WTC11 (cell line): ENCODE results near the gene NEK10. TPM values are rescaled to one million over a fixed set of nuclear protein-coding genes. Genes with fewer than 3 reads are reported as not detected.

ENCODE experiments used
- ATAC-seq: fragments of 200-7000 bp; cut with Tn5 transposase; 2 replicates; pipeline ENCODE4 v1.10.0; 2021; ENCODE audit warnings: mild to moderate bottlenecking, moderate library complexity
- CTCF ChIA-PET: fragments of 300-600 bp; sonication (Branson Sonifier 250); formaldehyde crosslinking; loops from one replicate; lab custom pipeline; 2021; ENCODE audit warnings: antibody characterized with exemption; lab: Charles Lee
- POLR2A ChIA-PET: fragments of 350-600 bp; sonication (Branson Sonifier 250); formaldehyde crosslinking; loops from one replicate; lab custom pipeline; 2021; ENCODE audit warnings: antibody characterized with exemption; lab: Charles Lee
- DNase-seq: peaks from one replicate; pipeline ENCODE4 v3.0.0; 2021; ENCODE audit warnings: low spot score
- H3K27ac Mint-ChIP-seq: 2 replicates; pipeline ENCODE4 v1.8.0; 2021; ENCODE audit warnings: mixed read lengths
- H3K27me3 Mint-ChIP-seq: 2 replicates; pipeline ENCODE4 v1.8.0; 2021; ENCODE audit warnings: low read depth, mild to moderate bottlenecking, moderate library complexity, mixed read lengths
- H3K36me3 Mint-ChIP-seq: 2 replicates; pipeline ENCODE4 v1.8.0; 2021; ENCODE audit warnings: mixed read lengths
- H3K4me1 Mint-ChIP-seq: 2 replicates; pipeline ENCODE4 v1.8.0; 2022; ENCODE audit warnings: mixed read lengths
- H3K4me3 Mint-ChIP-seq: 2 replicates; pipeline ENCODE4 v1.8.0; 2021; ENCODE audit warnings: mild to moderate bottlenecking, moderate library complexity, mixed read lengths
- H3K9me3 Mint-ChIP-seq: 2 replicates; pipeline ENCODE4 v1.8.0; 2021; ENCODE audit warnings: mixed read lengths
- AR ChIP-seq: fragments of 250-450 bp; sonication (Bioruptor Pico); IDR thresholded peaks from 2 replicates; pipeline ENCODE4 v1.9.0; 2021; ENCODE audit warnings: mild to moderate bottlenecking
- CREB1 ChIP-seq: sonication (generic); formaldehyde crosslinking; IDR thresholded peaks from 2 replicates; pipeline ENCODE4 v1.8.0; 2023; ENCODE audit warnings: mild to moderate bottlenecking, missing genetic modification reagents
- CTCF ChIP-seq: fragments of 200-600 bp; IDR thresholded peaks from 2 replicates; pipeline ENCODE4 v1.8.0; 2022; ENCODE audit warnings: antibody characterized with exemption
- ELF4 ChIP-seq: sonication (generic); formaldehyde crosslinking; IDR thresholded peaks from 2 replicates; pipeline ENCODE4 v1.8.1; 2022; ENCODE audit warnings: low read depth, mild to moderate bottlenecking, moderate library complexity, missing genetic modification reagents
- EMX1 ChIP-seq: fragments of 250-450 bp; sonication (Bioruptor Pico); IDR thresholded peaks from 2 replicates; pipeline ENCODE4 v1.8.0; 2021; ENCODE audit warnings: mild to moderate bottlenecking
- GABPB1 ChIP-seq: sonication (generic); formaldehyde crosslinking; IDR thresholded peaks from 2 replicates; pipeline ENCODE4 v1.8.1; 2023; ENCODE audit warnings: mild to moderate bottlenecking, missing genetic modification reagents
- IRF2 ChIP-seq: sonication (generic); formaldehyde crosslinking; IDR thresholded peaks from 2 replicates; pipeline ENCODE4 v1.8.0; 2022; ENCODE audit warnings: low read depth, missing genetic modification reagents, borderline replicate concordance
- MAX ChIP-seq: sonication (generic); formaldehyde crosslinking; IDR thresholded peaks from 2 replicates; pipeline ENCODE4 v1.8.0; 2022; ENCODE audit warnings: mild to moderate bottlenecking, missing genetic modification reagents
- NFATC4 ChIP-seq: fragments of 250-450 bp; sonication (Bioruptor Pico); IDR thresholded peaks from 2 replicates; pipeline ENCODE4 v1.9.0; 2021; ENCODE audit warnings: mild to moderate bottlenecking
- NR2C2 ChIP-seq: sonication (generic); formaldehyde crosslinking; IDR thresholded peaks from 2 replicates; pipeline ENCODE4 v1.8.0; 2022; ENCODE audit warnings: mild to moderate bottlenecking, missing genetic modification reagents
- OVOL2 ChIP-seq: fragments of 250-450 bp; sonication (Bioruptor Pico); IDR thresholded peaks from 2 replicates; pipeline ENCODE4 v1.9.0; 2021; ENCODE audit warnings: mild to moderate bottlenecking, borderline replicate concordance
- PRRX2 ChIP-seq: fragments of 250-450 bp; sonication (Bioruptor Pico); IDR thresholded peaks from 2 replicates; pipeline ENCODE4 v1.8.0; 2021; ENCODE audit warnings: mild to moderate bottlenecking
- RORB ChIP-seq: fragments of 250-450 bp; sonication (Bioruptor Pico); IDR thresholded peaks from 2 replicates; pipeline ENCODE4 v1.9.0; 2021; ENCODE audit warnings: mild to moderate bottlenecking
- SOX15 ChIP-seq: fragments of 250-450 bp; sonication (Bioruptor Pico); IDR thresholded peaks from 2 replicates; pipeline ENCODE4 v1.9.0; 2021; ENCODE audit warnings: mild to moderate bottlenecking
- SP1 ChIP-seq: sonication (generic); formaldehyde crosslinking; conservative IDR thresholded peaks from 2 replicates; pipeline ENCODE4 v1.8.1; 2022; ENCODE audit warnings: missing genetic modification reagents
- TEAD4 ChIP-seq: sonication (generic); formaldehyde crosslinking; IDR thresholded peaks from 2 replicates; pipeline ENCODE4 v1.8.0; 2022; ENCODE audit warnings: mild to moderate bottlenecking, missing genetic modification reagents
- ZNF219 ChIP-seq: sonication (generic); formaldehyde crosslinking; IDR thresholded peaks from 2 replicates; pipeline ENCODE4 v1.8.0; 2023; ENCODE audit warnings: missing genetic modification reagents, mild to moderate bottlenecking, borderline replicate concordance
- ZNF232 ChIP-seq: sonication (generic); formaldehyde crosslinking; IDR thresholded peaks from 2 replicates; pipeline ENCODE4 v1.8.0; 2022; ENCODE audit warnings: mild to moderate bottlenecking, missing genetic modification reagents
- ZNF416 ChIP-seq: fragments of 250-450 bp; sonication (Bioruptor Pico); IDR thresholded peaks from 2 replicates; pipeline ENCODE4 v1.9.0; 2021; ENCODE audit warnings: mild to moderate bottlenecking, inconsistent platforms
- ZNF512 ChIP-seq: sonication (generic); formaldehyde crosslinking; IDR thresholded peaks from 2 replicates; pipeline ENCODE4 v1.8.1; 2022; ENCODE audit warnings: missing genetic modification reagents, borderline replicate concordance
- total RNA-seq: library from RNA; stranded (reverse); gene quantifications from 3 replicates; pipeline ENCODE4 v1.2.3, GENCODE V29; 2021
- TF ChIP-seq, protein P1 (sequence below): sonication (generic); formaldehyde crosslinking; IDR thresholded peaks from 2 replicates; pipeline ENCODE4 v1.8.1; 2022; ENCODE audit warnings: mild to moderate bottlenecking, moderate library complexity, missing genetic modification reagents
- TF ChIP-seq, protein P2 (sequence below): fragments of 250-450 bp; sonication (Bioruptor Pico); IDR thresholded peaks from 2 replicates; pipeline ENCODE4 v1.9.0; 2021; ENCODE audit warnings: moderate library complexity, mild to moderate bottlenecking, inconsistent platforms, borderline replicate concordance
- TF ChIP-seq, protein P3 (sequence below): sonication (generic); formaldehyde crosslinking; IDR thresholded peaks from 2 replicates; pipeline ENCODE4 v1.8.1; 2022; ENCODE audit warnings: mild to moderate bottlenecking, missing genetic modification reagents, moderate library complexity, borderline replicate concordance

NEK10 gene
- total RNA-seq, 1 experiment from 2014 or later, result 0.37 TPM

DNA sequence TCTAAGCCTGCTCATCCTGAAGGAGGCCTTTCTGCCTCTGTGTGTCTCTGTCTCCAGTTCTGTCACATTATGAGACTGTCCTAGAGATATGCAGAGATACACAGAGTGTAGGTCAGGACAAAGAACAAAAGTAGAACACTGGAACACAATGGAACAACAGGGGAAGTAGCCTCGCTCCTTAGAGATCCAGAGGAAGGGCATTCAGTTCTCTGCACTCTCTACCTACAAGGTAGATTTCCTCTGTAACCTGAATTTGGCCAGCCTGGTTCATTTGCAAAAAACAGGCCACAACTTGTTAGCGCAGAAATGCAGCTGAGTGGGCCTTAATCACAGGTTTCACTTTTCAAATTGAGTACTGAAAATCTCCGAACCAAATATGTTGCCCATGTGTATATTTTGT, 19.4 kb downstream of the NEK10 start:
- Mint-ChIP-seq H3K9me3 (no peaks in the 10 kb centered on the region), H3K4me1 (peaks cover 31% of the 10 kb centered on the region)
- POLR2A ChIA-PET, result no interaction called here
- no peak for TF ChIP-seq ELF4
- TF ChIP-seq GABPB1 (CRISPR knock-in tag), result no peak
- no peak for TF ChIP-seq EMX1 (CRISPR knock-in tag)
- no peak for TF ChIP-seq SOX15
- no peak for TF ChIP-seq ZNF232 (CRISPR knock-in tag)
- no peak for TF ChIP-seq CREB1 (CRISPR knock-in tag)
- TF ChIP-seq ZNF219 (CRISPR knock-in tag), result no peak
- TF ChIP-seq, all 79 proteins: peak for 0
- no peak for DNase-seq
- Mint-ChIP-seq H3K27ac (no peak overlapping the region), H3K27me3 (no peaks in the 10 kb centered on the region), H3K4me3 (no peak overlapping the region), H3K36me3 (no peaks in the 10 kb centered on the region)
- ATAC-seq, result no peak
- CTCF ChIA-PET, result interaction anchor here (1.0 kb wide), 1 partner anchor 8 kb away, joined by 5 read pairs; no protein-coding TSS in a partner anchor

DNA sequence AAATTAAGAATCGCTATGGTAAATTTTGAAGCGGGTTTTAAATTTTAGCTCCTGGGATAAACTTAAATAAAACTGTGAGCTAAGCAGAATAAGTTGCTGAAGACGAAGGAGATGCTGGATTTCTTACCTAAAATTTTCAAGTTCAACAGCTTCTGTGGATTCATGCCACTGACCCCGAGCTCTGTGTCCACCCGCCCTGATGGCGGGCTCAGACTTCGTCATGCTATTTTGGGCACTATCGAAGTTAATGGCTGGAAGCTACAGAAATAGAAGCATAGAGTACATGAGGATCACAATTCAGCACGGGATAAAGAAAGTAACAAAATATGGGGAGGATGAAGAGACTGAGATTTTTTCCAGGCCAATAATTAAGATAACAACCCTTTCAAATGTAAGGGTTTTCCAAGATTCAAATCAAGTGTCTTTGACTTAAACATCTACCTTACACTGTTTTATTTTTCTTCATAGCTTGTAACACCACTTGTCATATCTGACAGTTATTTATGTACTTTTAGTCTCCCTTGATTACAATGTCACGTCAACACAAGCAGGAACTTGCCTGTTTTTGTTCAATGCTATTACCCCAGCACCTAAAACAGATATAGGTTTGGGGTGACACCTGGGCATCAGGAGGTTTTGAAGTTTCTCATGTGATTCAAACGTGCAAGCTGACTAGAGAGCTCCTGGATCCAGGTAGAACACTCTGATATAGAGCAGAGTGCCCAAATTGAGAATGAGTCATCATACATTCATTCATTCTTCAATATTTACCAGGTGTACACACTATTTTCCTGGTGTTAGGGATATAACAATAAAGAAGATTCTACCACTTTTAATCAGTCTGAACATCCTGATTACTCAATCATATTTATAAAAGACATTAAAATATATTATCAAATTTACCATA, 23.0 kb downstream of the NEK10 start:
- no peaks in the 10 kb centered on the region for H3K9me3 Mint-ChIP-seq
- ChIA-PET CTCF (interaction anchor here (2.4 kb wide), 1 partner anchor 12 kb away, joined by 11 read pairs; no protein-coding TSS in a partner anchor), POLR2A (no interaction called here)
- H3K27me3 Mint-ChIP-seq, result no peaks in the 10 kb centered on the region
- no peak for DNase-seq
- TF ChIP-seq SP1 (CRISPR knock-in tag) (no peak), GABPB1 (CRISPR knock-in tag) (no peak), SOX15 (no peak), ELF4 (no peak), IRF2 (CRISPR knock-in tag) (no peak), PRRX2 (no peak), CTCF (no peak), NFATC4 (no peak), TEAD4 (CRISPR knock-in tag) (no peak), RORB (CRISPR knock-in tag) (no peak), MAX (no peak), NR2C2 (no peak), AR (CRISPR knock-in tag) (no peak), ZNF219 (CRISPR knock-in tag) (no peak), ZNF416 (CRISPR knock-in tag) (no peak), ZNF512 (CRISPR knock-in tag) (no peak), OVOL2 (no peak)
- TF ChIP-seq, protein P1, sequence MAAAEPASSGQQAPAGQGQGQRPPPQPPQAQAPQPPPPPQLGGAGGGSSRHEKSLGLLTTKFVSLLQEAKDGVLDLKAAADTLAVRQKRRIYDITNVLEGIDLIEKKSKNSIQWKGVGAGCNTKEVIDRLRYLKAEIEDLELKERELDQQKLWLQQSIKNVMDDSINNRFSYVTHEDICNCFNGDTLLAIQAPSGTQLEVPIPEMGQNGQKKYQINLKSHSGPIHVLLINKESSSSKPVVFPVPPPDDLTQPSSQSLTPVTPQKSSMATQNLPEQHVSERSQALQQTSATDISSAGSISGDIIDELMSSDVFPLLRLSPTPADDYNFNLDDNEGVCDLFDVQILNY, result no peak
- TF ChIP-seq, protein P2, sequence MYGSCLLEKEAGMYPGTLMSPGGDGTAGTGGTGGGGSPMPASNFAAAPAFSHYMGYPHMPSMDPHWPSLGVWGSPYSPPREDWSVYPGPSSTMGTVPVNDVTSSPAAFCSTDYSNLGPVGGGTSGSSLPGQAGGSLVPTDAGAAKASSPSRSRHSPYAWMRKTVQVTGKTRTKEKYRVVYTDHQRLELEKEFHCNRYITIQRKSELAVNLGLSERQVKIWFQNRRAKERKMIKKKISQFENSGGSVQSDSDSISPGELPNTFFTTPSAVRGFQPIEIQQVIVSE (CRISPR knock-in tag), result no peak
- TF ChIP-seq, protein P3, sequence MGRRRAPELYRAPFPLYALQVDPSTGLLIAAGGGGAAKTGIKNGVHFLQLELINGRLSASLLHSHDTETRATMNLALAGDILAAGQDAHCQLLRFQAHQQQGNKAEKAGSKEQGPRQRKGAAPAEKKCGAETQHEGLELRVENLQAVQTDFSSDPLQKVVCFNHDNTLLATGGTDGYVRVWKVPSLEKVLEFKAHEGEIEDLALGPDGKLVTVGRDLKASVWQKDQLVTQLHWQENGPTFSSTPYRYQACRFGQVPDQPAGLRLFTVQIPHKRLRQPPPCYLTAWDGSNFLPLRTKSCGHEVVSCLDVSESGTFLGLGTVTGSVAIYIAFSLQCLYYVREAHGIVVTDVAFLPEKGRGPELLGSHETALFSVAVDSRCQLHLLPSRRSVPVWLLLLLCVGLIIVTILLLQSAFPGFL, result no peak
- TF ChIP-seq, all 79 proteins: peak for 0
- no peak for ATAC-seq
- H3K4me3 Mint-ChIP-seq, result no peak overlapping the region
- peaks cover 2% of the 10 kb centered on the region; the same call in 1 of the 2 replicates for H3K4me1 Mint-ChIP-seq
- H3K27ac Mint-ChIP-seq, result no peak overlapping the region
- H3K36me3 Mint-ChIP-seq, result no peaks in the 10 kb centered on the region
